DND-41 (cell line): ENCODE measurements around the gene SLC4A2.
A peak's percentile ranks its signal among the peaks of the same experiment; 100 is the strongest.

ENCODE experiments used
- ATAC-seq: fragments of 200-7000 bp; cut with Tn5 transposase; 3 replicates; pipeline ENCODE4 v1.9.1; 2021; ENCODE audit warnings: low read depth; ENCODE audit not compliant: insufficient read depth
- DNase-seq: peaks from one replicate; pipeline ENCODE4 v3.0.0-alpha.2; 2020
- H2AFZ ChIP-seq: 2 replicates; pipeline ENCODE4 v1.6.0; 2012; ENCODE audit warnings: low read depth, low read length
- H3K27ac ChIP-seq: 2 replicates; pipeline ENCODE4 v1.5.1; 2012; ENCODE audit warnings: low read length, inconsistent platforms
- H3K27me3 ChIP-seq: fragments of 200-600 bp; sonication (generic); 2 replicates; pipeline ENCODE4 v1.6.0; 2012; ENCODE audit warnings: low read length, mild to moderate bottlenecking, inconsistent platforms; ENCODE audit not compliant: insufficient read depth, poor library complexity
- H3K36me3 ChIP-seq: 2 replicates; pipeline ENCODE4 v1.5.1; 2012; ENCODE audit warnings: low read length, inconsistent platforms; ENCODE audit not compliant: insufficient read depth
- H3K4me1 ChIP-seq: 2 replicates; pipeline ENCODE4 v1.5.1; 2012; ENCODE audit warnings: mild to moderate bottlenecking, low read length; ENCODE audit not compliant: insufficient read depth
- H3K4me2 ChIP-seq: 2 replicates; pipeline ENCODE4 v1.6.0; 2012; ENCODE audit warnings: mild to moderate bottlenecking, moderate library complexity, low read length, inconsistent platforms; ENCODE audit not compliant: insufficient read depth
- H3K4me3 ChIP-seq, 2 experiments: fragments of 200-600 bp in 1 of 2; shearing (Covaris generic) in 1 of 2; 2 replicates each; pipeline ENCODE4 v1.5.1; 2012 to 2016; ENCODE audit warnings: inconsistent platforms in 2 of 2, low read length in 2 of 2, mild to moderate bottlenecking in 2 of 2, low read depth in 1 of 2, moderate library complexity in 1 of 2
- H3K79me2 ChIP-seq: 2 replicates; pipeline ENCODE4 v1.6.0; 2012; ENCODE audit warnings: low read length, inconsistent platforms; ENCODE audit not compliant: insufficient read depth
- H3K9ac ChIP-seq: 2 replicates; pipeline ENCODE4 v1.6.0; 2012; ENCODE audit warnings: low read depth, mild to moderate bottlenecking, inconsistent platforms, low read length, moderate library complexity
- H3K9me3 ChIP-seq: 2 replicates; pipeline ENCODE4 v1.5.1; 2012; ENCODE audit warnings: low read length, moderate library complexity, mild to moderate bottlenecking, inconsistent platforms; ENCODE audit not compliant: insufficient read depth, severe bottlenecking
- H4K20me1 ChIP-seq: 2 replicates; pipeline ENCODE4 v1.6.0; 2012; ENCODE audit warnings: low read length; ENCODE audit not compliant: insufficient read depth
- EZH2 ChIP-seq: IDR thresholded peaks from 3 replicates; pipeline ENCODE4 v1.6.1; 2012; ENCODE audit warnings: borderline replicate concordance, low read depth, mild to moderate bottlenecking, moderate library complexity, low read length, inconsistent platforms; ENCODE audit not compliant: severe bottlenecking
- TF ChIP-seq, protein P1 (sequence below): IDR thresholded peaks from 2 replicates; pipeline ENCODE4 v1.5.1; 2012; ENCODE audit warnings: borderline replicate concordance, low read length, moderate library complexity, mild to moderate bottlenecking; ENCODE audit not compliant: poor library complexity, severe bottlenecking; ENCODE audit errors: extremely low read depth

Gene SLC4A2

DNA sequence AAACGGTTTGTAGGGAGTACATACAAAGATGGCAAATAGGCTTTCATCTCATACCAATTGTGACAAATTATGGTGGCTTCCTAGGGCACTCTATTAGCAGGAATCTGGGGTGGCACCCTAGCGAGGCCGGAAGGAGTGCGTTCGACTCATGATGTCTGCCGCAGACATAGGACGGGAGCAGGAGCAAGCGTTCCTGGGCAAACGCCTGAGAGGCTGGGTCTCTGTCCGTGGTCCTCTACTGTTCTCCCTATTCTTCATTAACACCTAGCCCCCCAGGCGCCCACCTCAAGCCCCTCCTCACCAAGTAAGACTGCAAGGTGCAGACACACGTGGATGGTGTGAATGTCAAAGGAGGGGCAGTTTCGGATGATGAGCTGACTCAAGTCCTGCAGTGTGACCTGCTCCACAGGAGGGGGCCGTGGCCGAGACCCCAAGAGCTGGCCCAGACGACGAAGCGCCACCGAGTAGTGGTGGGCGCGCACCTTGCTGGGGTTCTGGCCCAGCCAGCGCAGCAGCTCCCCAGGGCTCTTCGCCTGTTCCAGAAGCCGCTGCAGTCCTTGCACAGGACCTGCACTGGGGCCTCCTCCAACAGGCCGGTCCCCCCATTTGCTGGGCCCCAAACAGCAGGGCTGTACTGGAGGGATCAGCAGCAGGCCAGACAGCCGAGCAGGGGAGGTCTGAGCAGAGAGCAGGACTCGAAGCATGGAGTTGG lies 20.0 kb downstream of the SLC4A2 start:
- H3K4me1 ChIP-seq = peaks cover 55% of the 10 kb centered on the region
- H3K9me3 ChIP-seq = no peaks in the 10 kb centered on the region
- H3K9ac ChIP-seq = peak overlapping the region; percentile 99
- DNase-seq (no peak), ATAC-seq (no peak)
- peaks cover 39% of the 10 kb centered on the region for H4K20me1 ChIP-seq
- TF ChIP-seq EZH2 = no peak
- TF ChIP-seq, protein P1, sequence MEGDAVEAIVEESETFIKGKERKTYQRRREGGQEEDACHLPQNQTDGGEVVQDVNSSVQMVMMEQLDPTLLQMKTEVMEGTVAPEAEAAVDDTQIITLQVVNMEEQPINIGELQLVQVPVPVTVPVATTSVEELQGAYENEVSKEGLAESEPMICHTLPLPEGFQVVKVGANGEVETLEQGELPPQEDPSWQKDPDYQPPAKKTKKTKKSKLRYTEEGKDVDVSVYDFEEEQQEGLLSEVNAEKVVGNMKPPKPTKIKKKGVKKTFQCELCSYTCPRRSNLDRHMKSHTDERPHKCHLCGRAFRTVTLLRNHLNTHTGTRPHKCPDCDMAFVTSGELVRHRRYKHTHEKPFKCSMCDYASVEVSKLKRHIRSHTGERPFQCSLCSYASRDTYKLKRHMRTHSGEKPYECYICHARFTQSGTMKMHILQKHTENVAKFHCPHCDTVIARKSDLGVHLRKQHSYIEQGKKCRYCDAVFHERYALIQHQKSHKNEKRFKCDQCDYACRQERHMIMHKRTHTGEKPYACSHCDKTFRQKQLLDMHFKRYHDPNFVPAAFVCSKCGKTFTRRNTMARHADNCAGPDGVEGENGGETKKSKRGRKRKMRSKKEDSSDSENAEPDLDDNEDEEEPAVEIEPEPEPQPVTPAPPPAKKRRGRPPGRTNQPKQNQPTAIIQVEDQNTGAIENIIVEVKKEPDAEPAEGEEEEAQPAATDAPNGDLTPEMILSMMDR = no peak
- peak overlapping the region; percentile 92 for H3K27ac ChIP-seq
- peaks cover 49% of the 10 kb centered on the region for H3K79me2 ChIP-seq
- peak overlapping the region; percentile 91 to 93; a peak in 3 of 4 replicates for H3K4me3 ChIP-seq
- peak overlapping the region; percentile 97 for H3K4me2 ChIP-seq
- no peaks in the 10 kb centered on the region for H3K27me3 ChIP-seq
- no peak overlapping the region for H2AFZ ChIP-seq
- H3K36me3 ChIP-seq = peaks cover 67% of the 10 kb centered on the region

DNA sequence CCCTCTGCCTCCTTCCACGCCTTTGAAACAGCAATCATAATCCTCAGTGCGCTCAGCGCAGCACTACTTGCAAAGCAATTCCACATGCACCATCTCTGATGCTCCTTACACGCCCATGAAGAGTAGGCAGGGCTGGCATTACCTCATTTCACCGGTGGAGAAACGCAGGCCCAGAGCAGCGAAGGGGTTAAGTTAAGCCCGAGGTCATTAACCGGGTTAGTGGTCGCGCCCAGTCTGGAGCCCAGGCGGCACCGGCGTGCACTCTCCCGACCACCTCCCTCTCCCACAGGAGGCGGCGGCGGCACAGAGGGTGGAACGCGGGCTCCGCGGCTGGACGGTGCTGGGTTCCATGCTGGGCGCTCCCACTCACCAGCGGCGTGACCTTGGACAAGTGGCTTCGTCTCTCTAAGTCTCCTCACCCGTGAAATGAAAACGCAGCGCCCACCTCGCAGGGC lies 20.7 kb downstream of the SLC4A2 start:
- peak; percentile 4 for ATAC-seq
- Histone ChIP-seq H2AFZ (peak overlapping the region; percentile 94), H3K4me3 (peak overlapping the region; percentile 91 to 93), H3K9me3 (no peaks in the 10 kb centered on the region), H3K9ac (peak overlapping the region; percentile 99), H3K79me2 (peaks cover 49% of the 10 kb centered on the region), H3K36me3 (peaks cover 60% of the 10 kb centered on the region), H3K4me1 (peaks cover 55% of the 10 kb centered on the region), H3K4me2 (peak overlapping the region; percentile 97), H3K27ac (peak overlapping the region; percentile 92), H4K20me1 (peaks cover 39% of the 10 kb centered on the region), H3K27me3 (peaks cover 4% of the 10 kb centered on the region)
- TF ChIP-seq, protein P1 = no peak
- no peak for TF ChIP-seq EZH2
- DNase-seq = peak; percentile 39

DNA sequence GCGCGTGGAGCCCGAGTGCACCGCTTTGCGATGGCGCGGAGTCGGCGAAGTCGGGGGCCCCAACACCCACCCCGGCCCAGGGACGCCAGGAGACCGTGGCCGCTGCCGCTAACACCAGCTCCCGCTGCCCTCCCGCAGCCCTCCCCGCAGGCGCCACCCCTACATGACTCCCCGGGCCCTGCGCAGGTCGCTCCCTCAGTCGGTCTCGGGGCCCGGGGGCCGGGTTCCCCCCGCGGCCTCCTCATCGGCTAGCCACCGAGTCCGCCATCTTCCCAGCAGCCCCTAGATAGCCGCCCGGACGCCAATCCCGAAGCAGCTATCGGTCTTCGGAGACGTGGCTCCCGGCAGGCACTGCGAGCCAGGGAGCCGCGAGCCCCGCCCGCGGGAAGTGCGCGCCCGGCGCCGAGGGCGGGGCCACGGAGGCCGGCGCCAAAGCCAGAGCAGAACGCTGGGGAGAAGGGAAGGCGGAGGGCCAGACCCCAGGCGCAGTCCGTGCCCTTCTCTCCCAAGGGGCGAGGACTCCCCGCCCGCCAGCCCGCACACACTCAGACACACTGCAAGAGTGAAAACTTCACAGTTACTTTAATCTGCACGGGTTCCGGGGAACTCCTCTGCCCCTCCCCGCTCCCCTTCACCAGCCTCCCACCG lies 21.3 kb downstream of the SLC4A2 start, which contains the start of gene FASTK:
FASTK (minus strand) TSS at position 288 of the 648 bp plus-strand sequence; CDS start at position 245, 43 bp downstream.
- H3K79me2 ChIP-seq = peaks cover 49% of the 10 kb centered on the region
- ATAC-seq (peak; percentile 83), DNase-seq (peak; percentile 91)
- peaks cover 39% of the 10 kb centered on the region for H4K20me1 ChIP-seq
- H3K9ac ChIP-seq = peak within 1 kb of the TSS; percentile 99
- H3K9me3 ChIP-seq = no peaks in the 10 kb centered on the region
- H3K4me3 ChIP-seq = peak within 1 kb of the TSS; percentile 91 to 93
- peak within 1 kb of the TSS; percentile 94 for H2AFZ ChIP-seq
- H3K4me2 ChIP-seq = peak within 1 kb of the TSS; percentile 97
- peak within 1 kb of the TSS; percentile 92 for H3K27ac ChIP-seq
- peaks cover 10% of the 10 kb centered on the region for H3K27me3 ChIP-seq
- H3K4me1 ChIP-seq = peaks cover 60% of the 10 kb centered on the region
- H3K36me3 ChIP-seq = peaks cover 54% of the 10 kb centered on the region
- TF ChIP-seq, protein P1 = no peak
- no peak for TF ChIP-seq EZH2
